ENCODE measurements around the gene PTK7.
A peak's percentile ranks its signal among the peaks of the same experiment; 100 is the strongest.

PTK7 gene

DNA sequence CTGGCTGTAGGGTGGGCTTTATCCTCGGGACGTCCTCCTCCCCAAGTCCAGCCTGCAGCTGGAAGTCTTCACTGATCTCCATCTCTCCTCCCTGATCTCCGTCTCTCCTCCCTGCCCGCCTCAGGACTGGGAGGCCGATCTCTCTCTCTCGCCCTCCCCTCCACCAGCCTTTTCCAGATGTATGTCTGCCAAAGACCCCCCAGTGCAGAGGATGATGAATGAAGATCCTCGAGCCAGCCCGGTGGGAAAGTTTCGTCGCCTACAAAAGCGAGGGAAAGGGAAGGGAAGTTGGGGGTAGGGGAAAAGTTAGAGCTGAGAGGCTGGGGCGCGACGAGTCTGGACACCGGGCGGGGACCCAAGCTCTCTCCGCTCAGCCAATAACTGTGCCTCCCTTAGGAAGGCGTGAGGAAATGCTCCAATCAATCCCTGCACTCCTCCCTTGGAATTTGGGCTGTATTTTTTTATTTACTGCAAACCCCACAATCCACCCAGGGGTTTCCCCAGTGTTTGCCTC lies 94.4 kb downstream of the PTK7 start:
- FAIRE-seq (no peak), DNase-seq (ENCODE audit: insufficient read length, low spot score) (peak; percentile 43)
- TF ChIP-seq, protein P1, sequence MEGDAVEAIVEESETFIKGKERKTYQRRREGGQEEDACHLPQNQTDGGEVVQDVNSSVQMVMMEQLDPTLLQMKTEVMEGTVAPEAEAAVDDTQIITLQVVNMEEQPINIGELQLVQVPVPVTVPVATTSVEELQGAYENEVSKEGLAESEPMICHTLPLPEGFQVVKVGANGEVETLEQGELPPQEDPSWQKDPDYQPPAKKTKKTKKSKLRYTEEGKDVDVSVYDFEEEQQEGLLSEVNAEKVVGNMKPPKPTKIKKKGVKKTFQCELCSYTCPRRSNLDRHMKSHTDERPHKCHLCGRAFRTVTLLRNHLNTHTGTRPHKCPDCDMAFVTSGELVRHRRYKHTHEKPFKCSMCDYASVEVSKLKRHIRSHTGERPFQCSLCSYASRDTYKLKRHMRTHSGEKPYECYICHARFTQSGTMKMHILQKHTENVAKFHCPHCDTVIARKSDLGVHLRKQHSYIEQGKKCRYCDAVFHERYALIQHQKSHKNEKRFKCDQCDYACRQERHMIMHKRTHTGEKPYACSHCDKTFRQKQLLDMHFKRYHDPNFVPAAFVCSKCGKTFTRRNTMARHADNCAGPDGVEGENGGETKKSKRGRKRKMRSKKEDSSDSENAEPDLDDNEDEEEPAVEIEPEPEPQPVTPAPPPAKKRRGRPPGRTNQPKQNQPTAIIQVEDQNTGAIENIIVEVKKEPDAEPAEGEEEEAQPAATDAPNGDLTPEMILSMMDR (IDR thresholded peaks at IDR 0.05; ENCODE audit: insufficient read depth, missing control alignments): no peak

DNA sequence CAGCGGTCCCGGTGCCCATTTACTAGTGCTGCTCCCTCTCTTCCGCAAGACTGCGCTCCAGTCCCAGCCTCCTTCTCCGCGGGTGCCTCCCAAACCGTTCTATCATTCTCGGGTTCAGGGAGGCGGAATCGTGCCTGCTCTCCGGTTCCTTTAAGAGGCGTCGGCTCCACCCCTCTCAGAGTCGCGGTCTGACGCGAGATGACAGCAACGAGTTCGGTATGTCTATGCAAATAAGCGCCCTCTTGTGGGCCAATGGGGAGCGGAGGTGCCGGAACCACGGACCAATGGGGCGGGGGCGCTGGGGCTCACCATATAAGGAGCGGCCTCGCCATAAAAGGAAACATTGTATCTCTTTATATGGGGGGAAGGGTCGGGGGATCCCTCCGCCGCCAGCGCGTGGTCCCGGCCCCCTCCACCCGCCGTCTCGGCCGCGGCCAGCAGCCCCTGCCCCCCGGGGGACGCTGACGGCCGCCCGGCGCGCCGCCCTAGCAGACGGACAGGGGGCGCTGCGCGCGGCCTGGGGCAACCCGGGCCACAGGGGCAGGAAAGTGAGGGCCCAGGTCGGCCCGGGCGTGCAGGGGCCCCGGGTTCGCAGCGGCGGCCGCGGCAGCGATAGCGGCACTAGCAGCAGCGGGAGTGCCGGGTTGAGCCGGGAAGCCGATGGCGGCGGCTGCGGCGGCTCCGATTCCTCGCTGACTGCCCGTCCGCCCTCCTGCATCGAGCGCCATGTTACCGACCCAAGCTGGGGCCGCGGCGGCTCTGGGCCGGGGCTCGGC lies 95.0 kb downstream of the PTK7 start, which contains the start of gene SRF:
Gene SRF, plus strand, starts transcription at position 339 of the 776 bp plus-strand sequence. Its CDS starts 388 bp downstream, at position 727.
- FAIRE-seq (no peak), DNase-seq (ENCODE audit: insufficient read length, low spot score) (peak; percentile 93)

DNA sequence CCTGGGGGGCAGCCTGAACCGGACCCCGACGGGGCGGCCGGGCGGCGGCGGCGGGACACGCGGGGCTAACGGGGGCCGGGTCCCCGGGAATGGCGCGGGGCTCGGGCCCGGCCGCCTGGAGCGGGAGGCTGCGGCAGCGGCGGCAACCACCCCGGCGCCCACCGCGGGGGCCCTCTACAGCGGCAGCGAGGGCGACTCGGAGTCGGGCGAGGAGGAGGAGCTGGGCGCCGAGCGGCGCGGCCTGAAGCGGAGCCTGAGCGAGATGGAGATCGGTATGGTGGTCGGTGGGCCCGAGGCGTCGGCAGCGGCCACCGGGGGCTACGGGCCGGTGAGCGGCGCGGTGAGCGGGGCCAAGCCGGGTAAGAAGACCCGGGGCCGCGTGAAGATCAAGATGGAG lies 95.6 kb downstream of the PTK7 start:
- DNase-seq (ENCODE audit: insufficient read length, low spot score) (no peak), FAIRE-seq (no peak)
- TF ChIP-seq, protein P1 (IDR thresholded peaks at IDR 0.05; ENCODE audit: insufficient read depth, missing control alignments): no peak

More for the DNA sequence above, 95.0 kb downstream of the PTK7 start, which contains the start of gene SRF:
- TF ChIP-seq, protein P1 (IDR thresholded peaks at IDR 0.05; ENCODE audit: insufficient read depth, missing control alignments): peak; percentile 40

DNA sequence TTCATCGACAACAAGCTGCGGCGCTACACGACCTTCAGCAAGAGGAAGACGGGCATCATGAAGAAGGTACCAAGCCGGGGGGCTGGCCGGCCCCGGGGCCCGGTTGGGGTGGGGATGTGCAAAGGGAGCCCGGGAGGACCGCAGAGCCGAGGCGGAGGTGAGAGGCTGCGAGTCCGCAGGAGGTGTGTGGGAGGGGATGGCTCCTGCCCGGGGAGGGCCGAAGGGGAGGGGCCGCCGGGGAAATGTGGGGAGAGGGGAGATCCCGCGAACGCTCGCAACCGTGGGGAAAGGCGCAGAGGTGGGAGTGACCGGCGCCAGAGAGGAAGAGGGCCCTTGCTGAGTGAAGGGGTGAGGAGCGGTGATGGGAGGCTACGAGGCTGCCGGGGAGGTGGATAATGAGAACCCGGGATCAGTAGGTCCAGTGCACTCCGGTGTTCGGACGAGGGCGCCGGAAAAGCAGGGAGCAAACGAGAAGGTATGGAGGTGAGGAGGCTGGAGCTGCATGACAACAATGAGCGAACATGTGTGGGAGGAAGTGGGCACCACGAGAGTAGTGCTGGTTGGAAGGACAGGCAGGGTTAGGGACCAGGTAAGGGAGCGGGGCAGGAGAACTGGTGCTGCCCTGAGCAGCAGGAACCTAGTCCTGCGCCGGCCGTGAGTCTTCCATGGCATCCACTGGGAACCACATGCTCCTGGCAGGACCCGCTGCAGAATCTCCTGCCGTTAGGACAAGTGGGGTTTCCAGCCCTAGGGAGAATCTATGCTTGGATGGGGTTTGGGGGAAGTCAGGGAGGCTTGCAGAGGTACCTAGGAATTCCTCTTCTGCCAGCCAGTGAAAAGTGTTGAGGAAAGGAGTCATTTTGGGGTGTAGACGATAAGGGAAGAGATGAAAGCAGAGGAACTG lies 96.2 kb downstream of the PTK7 start:
- TF ChIP-seq, protein P1 (IDR thresholded peaks at IDR 0.05; ENCODE audit: insufficient read depth, missing control alignments): no peak
- DNase-seq (ENCODE audit: insufficient read length, low spot score) (no peak), FAIRE-seq (no peak)

DNA sequence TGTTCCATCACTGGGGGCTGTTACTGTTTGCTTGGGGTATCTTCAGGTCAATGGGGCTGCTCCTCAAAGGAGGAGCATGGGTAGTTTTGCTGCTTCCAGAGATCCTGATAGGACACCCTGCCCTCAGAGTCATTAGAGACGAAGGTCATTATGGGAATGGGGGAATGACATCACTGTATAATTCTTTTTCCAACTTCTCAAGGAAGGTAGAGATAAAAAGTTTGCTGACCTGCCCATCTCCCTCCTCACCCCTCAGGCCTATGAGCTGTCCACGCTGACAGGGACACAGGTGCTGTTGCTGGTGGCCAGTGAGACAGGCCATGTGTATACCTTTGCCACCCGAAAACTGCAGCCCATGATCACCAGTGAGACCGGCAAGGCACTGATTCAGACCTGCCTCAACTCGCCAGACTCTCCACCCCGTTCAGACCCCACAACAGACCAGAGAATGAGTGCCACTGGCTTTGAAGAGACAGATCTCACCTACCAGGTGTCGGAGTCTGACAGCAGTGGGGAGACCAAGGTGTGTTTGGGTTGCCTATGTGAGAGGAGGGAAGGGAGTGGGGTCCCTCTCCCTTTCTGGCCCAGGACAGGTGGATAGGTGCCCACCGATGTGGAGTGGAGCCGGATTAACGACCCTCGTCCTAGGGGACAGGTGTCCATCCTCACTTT lies 97.6 kb downstream of the PTK7 start:
- FAIRE-seq (no peak), DNase-seq (ENCODE audit: insufficient read length, low spot score) (no peak)
- TF ChIP-seq, protein P1 (IDR thresholded peaks at IDR 0.05; ENCODE audit: insufficient read depth, missing control alignments): no peak

DNA sequence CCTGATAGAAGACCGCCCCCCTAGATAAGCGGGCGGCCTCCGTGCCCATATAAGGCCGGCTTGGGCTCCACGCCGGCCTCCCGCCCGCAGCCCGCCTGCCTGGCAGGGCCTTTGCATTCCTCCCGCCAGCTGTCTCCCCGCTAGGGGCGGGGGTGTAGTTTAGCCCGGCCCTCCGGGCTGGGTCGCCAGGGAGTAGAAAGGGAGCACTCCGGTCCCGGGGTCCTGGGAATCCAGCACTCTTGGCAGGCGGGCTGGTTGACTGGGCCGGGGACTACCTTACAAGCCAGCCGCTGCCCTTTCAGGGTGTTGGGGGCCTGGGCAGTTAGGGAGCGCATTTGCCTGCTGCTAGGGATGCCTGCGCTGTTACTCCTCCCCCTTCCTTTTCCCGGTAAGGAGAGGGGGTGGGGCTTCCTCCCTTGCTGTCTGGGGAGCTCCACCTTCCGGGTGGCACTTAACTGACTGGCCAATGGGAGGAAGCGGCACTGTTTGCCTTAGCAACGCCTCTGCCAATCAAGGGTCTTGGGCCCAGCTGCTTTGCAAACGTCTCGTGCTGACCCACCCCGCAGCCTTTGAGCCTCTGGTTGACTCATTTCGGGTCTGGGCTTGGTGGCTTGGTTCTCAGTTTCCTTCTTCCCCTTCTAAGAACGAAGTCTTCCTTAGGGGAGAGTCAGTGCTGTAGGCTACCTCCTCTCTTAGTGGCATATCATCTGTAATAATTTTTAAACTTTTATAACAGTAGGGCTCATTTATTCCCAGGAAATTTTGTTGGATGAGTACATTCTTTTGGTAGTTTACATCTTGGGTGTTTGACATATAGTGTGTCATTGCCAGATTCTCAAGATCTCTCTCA lies 98.4 kb downstream of the PTK7 start:
- DNase-seq (ENCODE audit: insufficient read length, low spot score) (peak; percentile 100), FAIRE-seq (no peak)
- TF ChIP-seq, protein P1 (IDR thresholded peaks at IDR 0.05; ENCODE audit: insufficient read depth, missing control alignments): no peak
